Activated CD4-positive, alpha-beta T cell treated with anti-CD3 and anti-CD28 coated beads, Interleukin-2, amount 50 U/mL, for 1 hour (primary cell): ENCODE measurements around the gene SATB1.
A peak's percentile ranks its signal among the peaks of the same experiment; 100 is the strongest.

ENCODE experiments used
- DNase-seq: peaks from one replicate; pipeline ENCODE4 v3.0.0-alpha.2; 2020

The SATB1 gene

GRCh38 chr3:18396428-18396827 lies 28.7 kb downstream of the SATB1 start:
- DNase-seq, result no peak

- no peak for DNase-seq
Observed at GRCh38 chr3:18394384-18394995, 30.6 kb downstream of the SATB1 start.

- DNase-seq, result no peak
Observed at GRCh38 chr3:18393906-18394305, 31.2 kb downstream of the SATB1 start.

GRCh38 chr3:18390024-18390660 lies 35.0 kb downstream of the SATB1 start:
- DNase-seq, result no peak

GRCh38 chr3:18389108-18389733 lies 35.9 kb downstream of the SATB1 start:
- peak; percentile 16 for DNase-seq

- no peak for DNase-seq
Observed at GRCh38 chr3:18386274-18386890, 38.8 kb downstream of the SATB1 start.

- no peak for DNase-seq
Observed at GRCh38 chr3:18385706-18386105, 39.4 kb downstream of the SATB1 start.

GRCh38 chr3:18382760-18383369 lies 42.3 kb downstream of the SATB1 start:
- DNase-seq, result no peak

- DNase-seq, result no peak
Observed at GRCh38 chr3:18379647-18380046, 45.5 kb downstream of the SATB1 start.

- no peak for DNase-seq
Observed at GRCh38 chr3:18378218-18378617, 46.9 kb downstream of the SATB1 start.

GRCh38 chr3:18376682-18377081 lies 48.5 kb downstream of the SATB1 start:
- no peak for DNase-seq

GRCh38 chr3:18372786-18373405 lies 52.2 kb downstream of the SATB1 start:
- no peak for DNase-seq

GRCh38 chr3:18370672-18371071 lies 54.5 kb downstream of the SATB1 start:
- DNase-seq, result no peak

- DNase-seq, result no peak
Observed at GRCh38 chr3:18369551-18370185, 55.5 kb downstream of the SATB1 start.

- DNase-seq, result no peak
Observed at GRCh38 chr3:18366258-18366657, 58.9 kb downstream of the SATB1 start.

GRCh38 chr3:18363338-18363737 lies 61.8 kb downstream of the SATB1 start:
- no peak for DNase-seq

GRCh38 chr3:18357747-18358146 lies 67.4 kb downstream of the SATB1 start:
- DNase-seq, result no peak

GRCh38 chr3:18355832-18356231 lies 69.3 kb downstream of the SATB1 start:
- DNase-seq, result no peak

GRCh38 chr3:18354701-18355100 lies 70.4 kb downstream of the SATB1 start:
- no peak for DNase-seq

GRCh38 chr3:18351823-18352744 lies 73.1 kb downstream of the SATB1 start:
- no peak for DNase-seq

- DNase-seq, result no peak
Observed at GRCh38 chr3:18351069-18351628, 74.0 kb downstream of the SATB1 start.
